ENCODE results near the gene ACVR1B.

ACVR1B gene

GRCh38 chr12:51949342-51950030 is 2.0 kb upstream of the ACVR1B start:
- in situ Hi-C loops (cut with MboI; ENCODE audit: low pct_unique_long_range_greater_than_20kb, low sequenced_read_pairs, unreplicated experiment): no loop called here
- no peak for DNase-seq (ENCODE audit: low spot score)
- no peak for TF ChIP-seq CTCF (IDR thresholded peaks at IDR 0.05; ENCODE audit: extremely low read depth, insufficient read depth, missing control alignments)

DNA sequence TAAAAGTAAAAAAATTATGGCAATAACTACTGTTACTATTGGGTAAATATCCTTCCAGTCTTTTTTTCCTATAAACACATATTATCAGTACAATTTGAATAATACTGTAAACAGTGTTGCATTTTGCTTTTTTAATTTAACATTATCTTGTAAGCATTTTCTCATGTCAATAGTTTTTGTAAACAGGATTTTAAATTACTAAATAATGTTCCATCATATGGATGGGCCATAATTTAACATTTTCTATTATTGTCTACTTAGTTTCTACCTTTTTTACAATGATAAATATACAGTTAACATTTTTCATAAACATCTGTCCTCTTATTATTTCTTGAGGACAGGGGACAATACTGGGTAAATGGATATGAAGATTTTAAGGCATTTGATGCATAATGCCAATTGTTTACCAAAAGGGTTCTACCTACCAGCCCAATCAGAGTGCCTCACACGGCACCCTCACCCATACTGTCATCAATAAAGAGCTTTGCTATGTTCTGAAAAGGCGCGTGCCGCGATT is 759 bp upstream of the ACVR1B start:
- in situ Hi-C loops (cut with MboI; ENCODE audit: low pct_unique_long_range_greater_than_20kb, low sequenced_read_pairs, unreplicated experiment): no loop called here
- no peak for DNase-seq (ENCODE audit: low spot score)
- no peak for TF ChIP-seq CTCF (IDR thresholded peaks at IDR 0.05; ENCODE audit: extremely low read depth, insufficient read depth, missing control alignments)

- TF ChIP-seq CTCF (IDR thresholded peaks at IDR 0.05; ENCODE audit: extremely low read depth, insufficient read depth, missing control alignments): no peak
- DNase-seq (ENCODE audit: low spot score): no peak
- in situ Hi-C loops (cut with MboI; ENCODE audit: low pct_unique_long_range_greater_than_20kb, low sequenced_read_pairs, unreplicated experiment): no loop called here
These were observed 584 bp downstream of the ACVR1B start for GRCh38 chr12:51951843-51952722.

DNA sequence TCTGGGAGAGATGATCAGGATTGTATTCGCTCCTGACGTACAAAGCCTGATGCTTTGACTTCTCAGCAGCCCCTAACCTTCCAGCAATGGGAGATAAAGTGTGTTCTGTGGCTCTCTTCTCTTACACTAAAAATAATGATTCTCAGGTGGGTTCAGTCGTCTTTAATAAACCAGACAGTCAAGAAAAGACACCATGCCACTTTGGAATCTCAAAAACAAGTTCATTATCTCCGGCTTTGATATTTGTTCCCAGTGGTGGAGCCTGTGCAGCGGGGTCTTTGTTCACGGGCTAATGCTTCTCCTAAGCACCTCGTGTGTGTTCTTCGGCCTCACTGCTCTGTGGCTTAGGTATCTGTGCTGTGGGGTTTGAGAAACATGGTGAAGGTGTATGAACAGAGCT is 1.6 kb downstream of the ACVR1B start:
- in situ Hi-C loops (cut with MboI; ENCODE audit: low pct_unique_long_range_greater_than_20kb, low sequenced_read_pairs, unreplicated experiment): no loop called here
- no peak for DNase-seq (ENCODE audit: low spot score)
- no peak for TF ChIP-seq CTCF (IDR thresholded peaks at IDR 0.05; ENCODE audit: extremely low read depth, insufficient read depth, missing control alignments)

- in situ Hi-C loops (cut with MboI; ENCODE audit: low pct_unique_long_range_greater_than_20kb, low sequenced_read_pairs, unreplicated experiment): no loop called here
- DNase-seq (ENCODE audit: low spot score): no peak
- no peak for TF ChIP-seq CTCF (IDR thresholded peaks at IDR 0.05; ENCODE audit: extremely low read depth, insufficient read depth, missing control alignments)
These were observed 2.4 kb downstream of the ACVR1B start for GRCh38 chr12:51953864-51954263.

DNA sequence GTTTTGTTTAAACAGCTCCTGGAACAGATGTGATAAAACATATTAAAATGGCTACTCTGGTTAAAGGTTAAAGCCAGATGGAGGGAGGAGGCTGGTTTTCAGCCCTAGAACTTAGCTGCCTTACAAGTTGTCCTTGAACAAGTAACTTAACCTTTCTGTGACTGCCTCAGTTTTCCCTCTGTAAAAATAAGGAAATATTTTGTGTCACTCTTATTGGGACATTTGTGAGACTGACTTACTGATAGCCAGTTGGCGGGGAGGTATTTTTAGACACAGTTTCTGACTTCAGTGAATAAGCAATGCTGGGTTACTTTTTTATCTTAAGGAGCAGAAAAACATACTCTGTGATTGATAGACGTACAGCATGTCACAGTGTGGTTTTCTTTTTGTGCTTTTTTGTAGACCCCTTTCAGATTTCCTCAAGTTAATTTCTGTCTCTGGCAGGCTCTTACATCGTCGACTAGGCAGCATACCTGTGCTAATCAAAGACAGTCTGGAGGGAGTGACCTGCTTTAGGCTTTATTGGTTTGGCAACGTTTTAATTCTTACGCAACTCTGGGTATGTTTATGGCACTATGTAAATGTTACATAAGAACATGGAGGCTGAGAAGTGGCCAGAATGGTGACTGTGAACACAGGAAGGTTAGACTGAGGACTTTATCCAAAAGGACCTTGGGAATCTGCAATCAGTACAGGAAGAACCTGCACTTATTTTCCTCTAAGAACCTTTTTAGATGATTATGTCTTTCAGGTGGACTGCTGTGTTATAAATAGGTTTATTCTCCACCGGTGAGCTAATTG is 3.3 kb downstream of the ACVR1B start:
- no peak for TF ChIP-seq CTCF (IDR thresholded peaks at IDR 0.05; ENCODE audit: extremely low read depth, insufficient read depth, missing control alignments)
- DNase-seq (ENCODE audit: low spot score): no peak
- in situ Hi-C loops (cut with MboI; ENCODE audit: low pct_unique_long_range_greater_than_20kb, low sequenced_read_pairs, unreplicated experiment): no loop called here

Measured in GM13977 (cell line).